Thyroid gland (tissue), 4 donors: ENCODE measurements around the gene PRSS12.

ENCODE experiments used
- POLR2A ChIP-seq, 2 donors: fragments of 450-650 bp; IDR thresholded peaks; one replicate each; pipeline ENCODE4 v1.6.1; 2017; ENCODE audit warnings: antibody characterized with exemption in 2 of 2, mild to moderate bottlenecking in 2 of 2, moderate library complexity in 1 of 2
- TF ChIP-seq, protein P1 (sequence below), 6 experiments: fragments of 200-600 bp in 3 of 6; fragments of 450-650 bp in 3 of 6; sonication (generic) in 3 of 6; IDR thresholded peaks; one replicate each; pipeline ENCODE4 v1.5.1; 2016 to 2019; ENCODE audit warnings: antibody characterized with exemption in 6 of 6, mild to moderate bottlenecking in 2 of 6, inconsistent platforms in 1 of 6, moderate library complexity in 1 of 6

DNA sequence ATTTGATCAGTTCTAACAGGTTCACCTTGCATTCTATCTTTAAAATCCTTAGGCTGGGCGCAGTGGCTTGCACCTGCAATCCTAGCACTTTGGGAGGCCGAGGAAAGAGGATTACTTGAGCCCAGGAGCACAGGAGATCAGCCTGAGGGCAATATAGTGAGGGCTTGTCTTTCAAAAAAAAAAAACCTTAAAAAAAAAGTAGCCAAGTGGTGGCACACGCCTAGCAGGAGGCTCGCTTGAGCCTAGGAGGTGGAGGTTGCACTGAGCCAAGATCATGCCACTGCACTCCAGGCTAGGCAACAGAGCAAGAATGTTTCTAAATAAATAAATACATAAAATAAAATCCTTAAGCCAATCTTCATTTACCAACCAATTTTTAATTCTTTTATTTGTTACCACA lies 75.6 kb downstream of the PRSS12 start:
- TF ChIP-seq, protein P1, sequence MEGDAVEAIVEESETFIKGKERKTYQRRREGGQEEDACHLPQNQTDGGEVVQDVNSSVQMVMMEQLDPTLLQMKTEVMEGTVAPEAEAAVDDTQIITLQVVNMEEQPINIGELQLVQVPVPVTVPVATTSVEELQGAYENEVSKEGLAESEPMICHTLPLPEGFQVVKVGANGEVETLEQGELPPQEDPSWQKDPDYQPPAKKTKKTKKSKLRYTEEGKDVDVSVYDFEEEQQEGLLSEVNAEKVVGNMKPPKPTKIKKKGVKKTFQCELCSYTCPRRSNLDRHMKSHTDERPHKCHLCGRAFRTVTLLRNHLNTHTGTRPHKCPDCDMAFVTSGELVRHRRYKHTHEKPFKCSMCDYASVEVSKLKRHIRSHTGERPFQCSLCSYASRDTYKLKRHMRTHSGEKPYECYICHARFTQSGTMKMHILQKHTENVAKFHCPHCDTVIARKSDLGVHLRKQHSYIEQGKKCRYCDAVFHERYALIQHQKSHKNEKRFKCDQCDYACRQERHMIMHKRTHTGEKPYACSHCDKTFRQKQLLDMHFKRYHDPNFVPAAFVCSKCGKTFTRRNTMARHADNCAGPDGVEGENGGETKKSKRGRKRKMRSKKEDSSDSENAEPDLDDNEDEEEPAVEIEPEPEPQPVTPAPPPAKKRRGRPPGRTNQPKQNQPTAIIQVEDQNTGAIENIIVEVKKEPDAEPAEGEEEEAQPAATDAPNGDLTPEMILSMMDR (IDR thresholded peaks at IDR 0.05): no peak
- TF ChIP-seq POLR2A (IDR thresholded peaks at IDR 0.05): no peak
